GM21717 (cell line): ENCODE measurements around the gene DNMBP.
"Not testable (repeated sequence)": the region's sequence is repeated elsewhere in the genome, so short reads cannot be mapped to it uniquely, and the experiment has no call there.

Experiments used
- ATAC-seq: cut with Tn5 transposase; IDR thresholded peaks from one replicate; pipeline ENCODE4 v1.9.1; 2021; ENCODE audit warnings: mild to moderate bottlenecking, moderate library complexity; ENCODE audit not compliant: unreplicated experiment

DNMBP gene

GRCh38 chr10:99985637-99986036 lies 24.1 kb downstream of the DNMBP start:
- not testable (repeated sequence) for ATAC-seq

GRCh38 chr10:99984211-99985034 lies 25.3 kb downstream of the DNMBP start:
- ATAC-seq, result no peak

GRCh38 chr10:99983280-99983988 lies 26.3 kb downstream of the DNMBP start:
- no peak for ATAC-seq

DNA sequence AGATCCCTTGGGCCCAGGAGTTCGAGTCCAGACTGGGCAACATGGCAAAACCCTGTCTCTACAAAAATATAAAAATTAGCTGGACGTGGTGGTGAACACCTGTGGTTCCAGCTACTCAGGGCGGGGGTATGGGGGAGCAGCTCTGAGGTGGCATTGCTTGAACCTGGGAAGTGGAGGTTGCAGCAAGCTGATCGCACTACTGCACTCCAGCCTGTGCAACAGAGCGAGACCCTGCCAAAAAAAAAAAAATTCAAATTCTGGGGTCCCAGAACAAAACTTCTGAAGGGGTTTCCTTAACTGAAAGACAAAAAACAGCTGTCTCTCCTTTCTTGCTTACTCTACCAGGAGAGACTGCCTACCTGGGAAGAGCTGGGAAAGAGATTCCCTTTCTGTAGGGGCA lies 27.0 kb downstream of the DNMBP start:
- no peak for ATAC-seq

GRCh38 chr10:99981581-99982199 lies 28.1 kb downstream of the DNMBP start:
- ATAC-seq, result no peak

GRCh38 chr10:99979066-99979685 lies 30.6 kb downstream of the DNMBP start:
- ATAC-seq, result no peak

GRCh38 chr10:99977916-99978315 lies 31.8 kb downstream of the DNMBP start:
- no peak for ATAC-seq

DNA sequence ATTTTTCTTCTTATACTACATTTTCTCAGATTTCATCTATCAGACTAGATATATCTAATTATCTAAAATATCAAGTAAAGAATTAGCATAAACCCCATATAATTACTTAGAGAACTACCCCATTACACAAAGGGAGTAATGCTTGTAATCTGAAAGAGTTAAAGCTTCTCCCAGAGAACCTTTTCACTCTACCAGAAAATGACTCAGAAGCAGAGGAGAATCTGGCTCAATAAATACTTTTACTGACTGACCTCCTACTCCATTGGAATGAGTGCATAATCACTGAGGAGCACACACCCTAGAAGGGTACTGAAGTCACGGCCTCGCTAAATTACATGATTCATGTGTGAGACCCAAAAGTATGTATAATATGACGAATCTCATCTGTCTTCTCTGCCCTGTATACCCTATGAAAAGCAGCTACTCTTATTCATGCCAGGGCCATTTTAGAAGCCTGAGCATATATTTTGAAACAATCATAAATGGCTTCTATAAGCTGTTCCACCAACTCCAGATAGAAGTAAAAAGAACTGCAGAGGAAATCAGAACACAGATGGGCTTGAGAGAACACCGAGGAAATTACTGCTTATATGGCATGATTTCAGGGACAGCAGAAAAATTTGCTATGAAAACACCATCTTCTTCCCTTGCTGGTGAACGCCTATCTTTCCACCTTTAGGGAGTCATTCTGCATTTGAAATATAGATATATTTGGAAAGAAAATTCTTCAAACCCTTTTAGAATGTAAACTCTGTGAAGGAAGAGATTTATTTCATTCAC lies 32.7 kb downstream of the DNMBP start:
- ATAC-seq, result no peak

- no peak for ATAC-seq
Observed at GRCh38 chr10:99975942-99976809, 33.6 kb downstream of the DNMBP start.

DNA sequence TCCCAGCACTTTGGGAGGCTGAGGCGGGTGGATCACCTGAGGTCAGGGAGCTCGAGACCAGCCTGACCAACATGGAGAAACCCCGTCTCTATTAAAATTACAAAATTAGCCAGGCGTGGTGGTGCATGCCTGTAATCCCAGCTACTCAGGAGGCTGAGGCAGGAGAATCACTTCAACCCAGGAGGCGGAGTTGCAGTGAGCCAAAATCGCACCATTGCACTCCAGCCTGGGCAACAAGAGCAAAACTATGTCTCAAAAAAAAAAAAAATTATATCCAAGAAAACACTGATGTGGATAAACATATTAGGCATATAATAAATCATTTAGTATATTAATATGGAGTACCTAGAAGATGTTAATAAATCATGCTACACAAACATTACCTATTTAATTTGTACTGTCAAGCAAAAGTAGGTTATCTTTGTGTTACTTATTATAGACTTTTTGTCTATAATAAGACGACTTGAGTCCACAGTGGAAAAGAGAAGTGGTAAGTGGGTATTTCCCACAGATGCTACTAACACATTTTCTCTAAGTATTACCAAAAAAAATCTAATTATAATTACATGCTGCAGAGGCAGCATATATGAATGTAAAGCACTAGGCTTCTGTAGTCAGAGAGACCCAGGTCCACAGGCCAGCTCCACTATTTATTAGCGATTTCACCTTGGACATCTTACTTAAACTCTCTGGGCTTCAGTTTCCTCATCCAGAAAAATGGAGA lies 34.5 kb downstream of the DNMBP start:
- ATAC-seq, result no peak

DNA sequence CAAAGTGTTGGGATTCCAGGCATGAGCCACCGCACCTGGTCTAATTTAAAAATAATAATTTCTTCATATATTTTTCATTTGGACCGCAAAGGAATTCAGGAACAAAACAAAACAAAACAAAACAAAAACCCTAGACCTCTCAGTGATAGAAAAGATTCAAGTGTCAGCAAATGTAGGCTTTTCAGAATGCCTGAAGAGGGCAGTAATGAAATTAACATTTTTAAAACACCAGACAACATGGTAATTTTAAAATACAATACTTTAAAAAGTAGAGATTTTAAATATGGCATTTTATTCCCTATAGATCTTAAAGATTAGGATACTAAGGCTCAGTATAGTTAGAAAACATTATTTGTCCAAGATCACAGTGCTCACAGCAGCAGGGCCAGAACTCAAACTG lies 36.6 kb downstream of the DNMBP start:
- ATAC-seq, result no peak

DNA sequence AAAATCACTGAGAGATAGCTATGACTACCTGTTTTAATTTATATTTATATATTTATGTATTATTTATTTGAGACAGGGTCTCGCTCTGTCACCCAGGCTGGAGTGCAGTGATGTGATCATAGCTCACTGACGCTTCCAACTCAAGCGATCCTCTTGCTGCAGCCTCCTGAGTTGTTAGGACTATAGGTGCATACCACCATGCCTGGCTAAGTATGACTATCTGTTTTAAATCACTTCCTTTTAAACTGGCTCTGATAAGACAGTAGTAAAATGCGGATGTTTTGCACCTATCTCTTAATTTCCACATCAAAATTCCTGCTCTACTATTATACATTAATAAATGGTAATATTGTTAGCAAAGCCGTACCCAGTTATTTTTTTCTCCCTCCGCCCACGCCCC lies 41.8 kb downstream of the DNMBP start:
- no peak for ATAC-seq

GRCh38 chr10:99966306-99966705 lies 43.4 kb downstream of the DNMBP start:
- no peak for ATAC-seq

GRCh38 chr10:99965700-99966099 lies 44.0 kb downstream of the DNMBP start:
- ATAC-seq, result no peak

- ATAC-seq, result no peak
Observed at GRCh38 chr10:99964791-99965190, 45.0 kb downstream of the DNMBP start.

- not testable (repeated sequence) for ATAC-seq
Observed at GRCh38 chr10:99963467-99964165, 46.1 kb downstream of the DNMBP start.

- ATAC-seq, result no peak
Observed at GRCh38 chr10:99958806-99959205, 50.9 kb downstream of the DNMBP start.

- no peak for ATAC-seq
Observed at GRCh38 chr10:99958302-99958701, 51.4 kb downstream of the DNMBP start.
